Breast epithelium (tissue), 4 donors: ENCODE data around the gene GLMN. TPM values are rescaled to one million over a fixed set of nuclear protein-coding genes. Genes with fewer than 3 reads are reported as not detected.
"Not testable (repeated sequence)": the region's sequence is repeated elsewhere in the genome, so short reads cannot be mapped to it uniquely, and the experiment has no call there.

Experiments used
- DNase-seq, 2 donors: peaks; one replicate each; pipeline ENCODE4 v3.0.0-alpha.2; 2019; ENCODE audit warnings: low spot score in 2 of 2
- H3K27ac ChIP-seq, 2 donors: fragments of 200-600 bp; sonication (generic) in 1 of 2; one replicate each; pipeline ENCODE4 v1.5.1; 2016 to 2019; ENCODE audit warnings: mild to moderate bottlenecking in 1 of 2
- H3K27me3 ChIP-seq, 2 donors: fragments of 200-600 bp; sonication (generic) in 1 of 2; one replicate each; pipeline versions ENCODE4 v1.5.1 to v1.6.0; 2017 to 2019; ENCODE audit warnings: control low read depth in 1 of 2, mild to moderate bottlenecking in 1 of 2
- H3K36me3 ChIP-seq: fragments of 200-600 bp; one replicate; pipeline ENCODE4 v1.5.1; 2019
- H3K4me1 ChIP-seq, 2 donors: fragments of 200-600 bp; sonication (generic); one replicate each; pipeline ENCODE4 v1.5.1; 2016 to 2019; ENCODE audit warnings: control low read depth in 1 of 2
- H3K4me3 ChIP-seq, 3 donors: fragments of 200-600 bp; sonication (generic); 1 replicate in 2 of 3; 2 replicates in 1 of 3; pipeline ENCODE4 v1.5.1; 2016 to 2019; ENCODE audit warnings: mild to moderate bottlenecking in 3 of 3, moderate library complexity in 2 of 3
- H3K9me3 ChIP-seq, 2 donors: fragments of 200-600 bp; sonication (generic) in 1 of 2; one replicate each; pipeline ENCODE4 v1.5.1; 2016 to 2019; ENCODE audit warnings: control low read depth in 1 of 2
- POLR2A ChIP-seq: fragments of 450-650 bp; IDR thresholded peaks from one replicate; pipeline ENCODE4 v1.6.1; 2016; ENCODE audit warnings: antibody characterized with exemption, mild to moderate bottlenecking, moderate library complexity
- POLR2AphosphoS5 ChIP-seq, 3 donors: sonication (generic); formaldehyde crosslinking; IDR thresholded peaks; one replicate each; pipeline ENCODE4 v1.6.1; 2017; ENCODE audit warnings: antibody characterized with exemption in 3 of 3
- intact Hi-C: fragments of 100-400 bp; cut with DNase I; formaldehyde crosslinking; loops from one replicate; pipeline ENCODE4 v1.15.1; 2023; ENCODE audit warnings: low total_unique reads
- total RNA-seq, 3 donors: library from RNA; depleted of rRNA; stranded (reverse); fragments of >200 nt; gene quantifications; one replicate each; pipeline ENCODE4 v1.1.0, GENCODE V29; 2016
- TF ChIP-seq, protein P1 (sequence below), 3 donors: fragments of 450-650 bp; IDR thresholded peaks; one replicate each; pipeline ENCODE4 v1.5.1; 2016 to 2017; ENCODE audit warnings: antibody characterized with exemption in 3 of 3, mild to moderate bottlenecking in 3 of 3, moderate library complexity in 3 of 3

The GLMN gene
- total RNA-seq, 3 donors from 2014 or later, result 8.8 to 17.0 (median 10.8) TPM

DNA sequence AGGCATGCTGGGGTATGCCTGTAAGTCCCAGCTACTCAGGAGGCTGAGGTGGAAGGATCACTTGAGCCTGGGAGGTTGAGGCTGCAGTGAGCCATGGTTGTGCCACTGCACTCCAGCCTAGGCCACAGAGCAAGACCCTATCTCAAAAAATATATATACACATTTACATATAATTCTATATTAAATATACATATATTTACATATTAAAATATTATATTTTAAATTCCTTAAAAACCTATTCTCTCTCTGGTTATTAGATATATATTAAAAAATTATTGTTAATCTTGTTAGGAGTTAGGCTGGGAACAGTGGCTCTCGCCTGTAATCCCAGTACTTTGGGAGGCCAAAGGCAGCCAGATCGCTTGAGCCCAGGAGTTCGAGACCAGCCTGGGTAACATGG is 22.7 kb downstream of the GLMN start:
- H3K27me3 ChIP-seq, result no peaks in the 10 kb centered on the region
- intact Hi-C loops, result no loop called here

DNA sequence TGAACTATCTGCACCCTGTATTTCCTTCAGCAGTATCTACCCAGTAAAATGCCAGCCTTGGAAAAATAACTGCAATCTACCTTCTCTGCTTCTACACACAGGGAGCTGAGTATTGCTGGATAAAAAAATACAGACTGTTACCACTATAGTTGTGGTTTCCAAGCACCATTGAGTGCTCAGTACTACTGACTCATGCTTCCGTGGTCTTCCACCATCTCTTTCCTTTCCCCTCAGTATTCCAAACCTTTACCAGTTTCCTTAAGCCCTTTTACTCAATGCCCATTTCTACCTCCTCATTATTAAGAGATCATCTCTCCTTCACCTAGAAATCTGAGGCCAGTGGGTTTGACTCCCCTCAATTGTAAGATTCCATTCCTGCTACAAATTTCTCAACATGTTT is 23.8 kb downstream of the GLMN start:
- H3K27me3 ChIP-seq, result no peaks in the 10 kb centered on the region
- no peaks in the 10 kb centered on the region for H3K9me3 ChIP-seq
- H3K27ac ChIP-seq, result no peak overlapping the region
- H3K4me3 ChIP-seq, result no peak overlapping the region
- H3K4me1 ChIP-seq, result no peaks in the 10 kb centered on the region
- TF ChIP-seq POLR2A (no peak), POLR2AphosphoS5 (IDR thresholded peaks at IDR 0.05) (no peak)
- TF ChIP-seq, protein P1, sequence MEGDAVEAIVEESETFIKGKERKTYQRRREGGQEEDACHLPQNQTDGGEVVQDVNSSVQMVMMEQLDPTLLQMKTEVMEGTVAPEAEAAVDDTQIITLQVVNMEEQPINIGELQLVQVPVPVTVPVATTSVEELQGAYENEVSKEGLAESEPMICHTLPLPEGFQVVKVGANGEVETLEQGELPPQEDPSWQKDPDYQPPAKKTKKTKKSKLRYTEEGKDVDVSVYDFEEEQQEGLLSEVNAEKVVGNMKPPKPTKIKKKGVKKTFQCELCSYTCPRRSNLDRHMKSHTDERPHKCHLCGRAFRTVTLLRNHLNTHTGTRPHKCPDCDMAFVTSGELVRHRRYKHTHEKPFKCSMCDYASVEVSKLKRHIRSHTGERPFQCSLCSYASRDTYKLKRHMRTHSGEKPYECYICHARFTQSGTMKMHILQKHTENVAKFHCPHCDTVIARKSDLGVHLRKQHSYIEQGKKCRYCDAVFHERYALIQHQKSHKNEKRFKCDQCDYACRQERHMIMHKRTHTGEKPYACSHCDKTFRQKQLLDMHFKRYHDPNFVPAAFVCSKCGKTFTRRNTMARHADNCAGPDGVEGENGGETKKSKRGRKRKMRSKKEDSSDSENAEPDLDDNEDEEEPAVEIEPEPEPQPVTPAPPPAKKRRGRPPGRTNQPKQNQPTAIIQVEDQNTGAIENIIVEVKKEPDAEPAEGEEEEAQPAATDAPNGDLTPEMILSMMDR (IDR thresholded peaks at IDR 0.05), result no peak
- no peaks in the 10 kb centered on the region for H3K36me3 ChIP-seq
- intact Hi-C loops, result no loop called here
- no peak for DNase-seq

More for the DNA sequence above, 22.7 kb downstream of the GLMN start:
- Histone ChIP-seq H3K4me1 (no peaks in the 10 kb centered on the region), H3K36me3 (no peaks in the 10 kb centered on the region), H3K9me3 (no peaks in the 10 kb centered on the region), H3K27ac (no peak overlapping the region), H3K4me3 (no peak overlapping the region)
- no peak for DNase-seq
- no peak for TF ChIP-seq POLR2AphosphoS5 (IDR thresholded peaks at IDR 0.05)
- TF ChIP-seq, protein P1 (IDR thresholded peaks at IDR 0.05), result no peak
- TF ChIP-seq POLR2A, result no peak

DNA sequence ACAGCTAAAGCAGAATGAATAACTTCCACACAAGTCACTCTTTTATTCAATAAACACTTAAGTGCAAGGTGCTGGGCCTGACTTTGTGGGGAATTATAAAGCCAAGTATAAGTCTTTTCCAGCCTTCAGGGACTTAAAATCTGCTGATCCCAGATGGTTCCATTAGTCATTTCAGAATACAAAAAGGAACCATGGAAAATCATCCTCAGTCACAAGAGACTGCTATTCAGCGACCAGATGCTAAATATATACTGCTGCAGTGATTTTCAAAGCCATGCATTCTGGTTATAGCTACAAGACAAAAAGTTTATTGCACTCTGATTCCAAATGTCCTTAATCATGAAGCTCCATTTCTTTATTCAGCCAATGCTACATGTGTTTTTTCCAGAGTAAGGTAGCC is 25.7 kb downstream of the GLMN start:
- Histone ChIP-seq H3K4me1 (no peaks in the 10 kb centered on the region), H3K9me3 (no peaks in the 10 kb centered on the region), H3K4me3 (no peak overlapping the region), H3K36me3 (no peaks in the 10 kb centered on the region), H3K27ac (no peak overlapping the region), H3K27me3 (no peaks in the 10 kb centered on the region)
- TF ChIP-seq, protein P1 (IDR thresholded peaks at IDR 0.05), result no peak
- TF ChIP-seq POLR2AphosphoS5 (IDR thresholded peaks at IDR 0.05), result no peak
- TF ChIP-seq POLR2A, result no peak
- intact Hi-C loops, result no loop called here
- DNase-seq, result no peak

DNA sequence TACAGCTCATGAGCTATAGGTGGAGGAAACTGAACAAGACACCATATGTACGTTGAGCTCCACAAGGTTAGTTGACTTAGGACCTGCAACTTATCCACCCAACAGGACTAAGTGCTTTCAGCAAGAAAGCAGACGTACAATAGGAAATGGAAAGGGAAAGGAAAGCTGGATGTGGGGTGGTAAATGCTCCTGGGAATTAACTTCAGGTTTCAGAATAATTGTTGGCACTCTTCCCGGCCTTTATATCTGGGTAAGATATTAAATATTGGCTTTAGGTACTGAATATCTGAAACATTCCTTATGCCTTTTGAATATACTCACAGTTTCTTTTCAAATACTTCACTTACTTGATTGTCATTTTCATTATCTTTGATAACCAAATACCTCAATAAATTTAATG is 36.3 kb downstream of the GLMN start:
- no peak for DNase-seq
- Histone ChIP-seq H3K36me3 (no peaks in the 10 kb centered on the region), H3K27ac (no peak overlapping the region), H3K27me3 (no peaks in the 10 kb centered on the region), H3K4me3 (no peak overlapping the region), H3K4me1 (no peaks in the 10 kb centered on the region), H3K9me3 (no peaks in the 10 kb centered on the region)
- intact Hi-C loops, result no loop called here
- TF ChIP-seq POLR2AphosphoS5 (IDR thresholded peaks at IDR 0.05), result no peak
- no peak for TF ChIP-seq POLR2A
- TF ChIP-seq, protein P1 (IDR thresholded peaks at IDR 0.05), result no peak

DNA sequence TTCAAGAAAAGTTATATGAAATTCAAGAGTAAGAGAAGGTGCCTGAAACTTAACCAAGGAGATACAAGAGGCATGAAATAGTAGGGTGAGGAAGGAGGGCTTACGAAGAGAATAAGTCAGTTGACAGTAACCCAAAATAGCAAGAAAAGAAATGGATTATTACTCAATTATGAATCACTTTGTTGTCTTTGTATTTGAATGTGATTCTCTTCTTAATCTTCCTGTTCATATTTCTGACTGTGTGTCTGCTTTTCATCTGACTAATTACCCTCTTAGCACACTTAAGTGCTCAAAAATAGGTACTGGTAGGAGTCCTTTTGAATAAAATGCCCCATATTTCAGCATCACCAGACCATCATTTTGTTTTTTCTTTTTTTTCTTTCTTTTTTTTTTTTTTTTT is 39.4 kb downstream of the GLMN start:
- TF ChIP-seq POLR2A (no peak), POLR2AphosphoS5 (IDR thresholded peaks at IDR 0.05) (no peak)
- TF ChIP-seq, protein P1 (IDR thresholded peaks at IDR 0.05), result no peak
- Histone ChIP-seq H3K4me3 (no peak overlapping the region), H3K9me3 (no peaks in the 10 kb centered on the region), H3K27me3 (no peaks in the 10 kb centered on the region), H3K27ac (no peak overlapping the region), H3K4me1 (no peaks in the 10 kb centered on the region), H3K36me3 (no peaks in the 10 kb centered on the region)
- no peak for DNase-seq
- intact Hi-C loops, result no loop called here

DNA sequence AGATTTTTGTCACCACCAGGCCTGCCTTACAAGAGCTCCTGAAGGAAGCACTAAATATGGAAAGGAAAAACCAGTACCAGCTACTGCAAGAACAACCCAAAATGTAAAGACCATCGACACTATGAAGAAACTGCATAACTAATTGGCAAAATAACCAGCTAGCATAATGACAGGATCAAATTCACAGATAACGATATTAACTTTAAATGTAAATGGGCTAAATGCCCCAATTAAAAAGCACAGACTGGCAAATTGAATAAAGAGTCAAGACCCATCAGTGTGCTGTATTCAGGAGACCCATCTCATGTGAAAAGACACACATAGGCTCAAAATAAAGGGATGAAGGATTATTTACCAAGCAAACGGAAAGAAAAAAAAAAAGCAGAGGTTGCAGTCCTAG is 44.1 kb downstream of the GLMN start:
- H3K36me3 ChIP-seq, intact Hi-C loops, DNase-seq: not testable (repeated sequence)

More for the DNA sequence above, 44.1 kb downstream of the GLMN start:
- H3K4me1 ChIP-seq, H3K4me3 ChIP-seq, H3K27me3 ChIP-seq, H3K27ac ChIP-seq, H3K9me3 ChIP-seq: not testable (repeated sequence)
